Measurements from ENCODE around the gene IQSEC3.
"Not testable (repeated sequence)": the region's sequence is repeated elsewhere in the genome, so short reads cannot be mapped to it uniquely, and the experiment has no call there.

The IQSEC3 gene

DNA sequence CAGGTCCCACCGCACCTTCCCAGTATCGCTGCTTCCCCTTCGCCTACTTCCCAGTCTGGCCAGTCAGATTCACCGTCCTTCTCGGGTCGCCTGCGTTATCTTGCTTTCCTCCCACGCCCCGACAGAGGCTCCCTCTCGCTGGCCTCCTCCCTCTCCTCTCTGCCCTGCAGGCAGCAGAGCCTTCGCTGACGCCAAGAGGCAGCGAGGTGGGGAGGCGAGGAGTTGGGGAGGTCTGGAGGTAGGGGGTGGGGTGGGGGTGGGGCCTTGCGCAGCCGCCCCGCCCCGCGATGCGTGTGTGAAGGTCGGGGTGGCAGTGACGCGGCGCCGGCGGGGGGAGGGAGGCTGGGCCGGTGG lies at the start of gene IQSEC3:
IQSEC3 (plus strand) TSS at position 340 of the 354 bp plus-strand sequence. CDS start 116 bp downstream, outside the sequence.
- not testable (repeated sequence) for DNase-seq

DNA sequence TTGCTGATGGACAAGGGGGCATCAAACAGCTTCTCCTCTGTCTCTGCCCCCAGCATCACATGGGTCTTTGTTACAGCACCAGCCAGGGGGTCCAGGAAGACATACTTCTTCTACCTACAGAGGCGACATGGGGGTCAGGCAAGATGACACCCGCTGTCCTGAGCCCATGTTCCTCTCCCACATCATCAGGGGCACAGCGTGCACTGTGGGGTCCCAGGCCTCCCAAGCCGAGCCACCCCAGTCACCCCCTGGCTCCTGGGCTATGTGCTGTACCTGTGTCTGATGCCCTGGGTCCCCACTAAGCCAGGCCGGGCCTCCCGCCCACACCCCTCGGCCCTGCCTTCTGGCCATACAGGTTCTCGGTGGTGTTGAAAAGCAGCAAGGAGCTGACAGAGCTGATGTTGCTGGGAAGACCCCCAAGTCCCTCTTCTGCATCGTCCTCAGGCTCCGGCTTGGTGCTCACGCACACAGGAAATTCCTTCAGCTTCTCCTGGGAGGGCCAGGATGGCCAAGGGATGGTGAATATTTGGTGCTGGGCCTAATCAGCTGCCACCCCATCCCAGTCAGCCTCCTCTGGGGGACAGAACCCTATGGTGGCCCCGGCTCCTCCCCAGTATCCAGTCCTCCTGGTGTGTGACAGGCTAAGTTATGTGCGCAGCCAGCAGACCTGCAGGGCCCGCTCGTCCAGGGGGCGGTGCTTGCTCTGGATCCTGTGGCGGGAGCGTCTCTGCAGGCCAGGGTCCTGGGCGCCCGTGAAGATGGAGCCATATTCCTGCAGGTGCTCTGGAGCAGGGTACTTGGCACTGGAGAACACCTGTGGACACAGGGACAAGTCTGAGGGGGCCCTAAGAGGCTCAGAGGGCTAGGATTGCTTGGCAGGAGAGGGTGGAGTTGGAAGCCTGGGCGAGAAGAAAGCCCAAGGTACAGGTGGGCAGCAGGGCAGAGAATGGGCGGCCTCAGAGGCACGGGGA lies 48.9 kb upstream of the IQSEC3 start:
- DNase-seq, result not testable (repeated sequence)

DNA sequence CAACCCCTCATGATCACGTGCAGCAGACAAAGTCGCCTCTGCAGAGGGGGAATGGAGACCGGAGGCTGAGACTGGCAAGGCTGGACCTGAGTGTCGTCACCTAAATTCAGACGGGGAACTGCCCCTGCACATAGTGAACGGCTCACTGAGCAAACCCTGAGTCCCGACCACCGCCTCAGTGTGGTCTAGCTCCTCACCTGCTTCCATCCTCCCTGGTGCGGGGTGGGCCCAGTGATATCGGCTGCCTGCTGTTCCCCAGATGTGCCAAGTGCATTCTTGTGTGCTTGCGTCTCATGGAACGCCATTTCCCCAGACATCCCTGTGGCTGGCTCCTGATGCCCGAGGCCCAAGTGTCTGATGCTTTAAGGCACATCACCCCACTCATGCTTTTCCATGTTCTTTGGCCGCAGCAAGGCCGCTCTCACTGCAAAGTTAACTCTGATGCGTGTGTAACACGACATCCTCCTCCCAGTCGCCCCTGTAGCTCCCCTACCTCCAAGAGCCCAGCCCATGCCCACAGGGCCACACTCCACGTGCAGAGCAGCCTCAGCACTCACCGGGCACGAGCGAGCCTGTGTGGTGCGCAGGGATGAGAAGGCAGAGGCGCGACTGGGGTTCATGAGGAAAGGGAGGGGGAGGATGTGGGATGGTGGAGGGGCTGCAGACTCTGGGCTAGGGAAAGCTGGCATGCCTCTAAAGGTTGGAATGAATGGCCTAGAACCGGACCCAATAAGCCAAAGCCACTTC lies 47.6 kb upstream of the IQSEC3 start:
- DNase-seq, result not testable (repeated sequence)

DNA sequence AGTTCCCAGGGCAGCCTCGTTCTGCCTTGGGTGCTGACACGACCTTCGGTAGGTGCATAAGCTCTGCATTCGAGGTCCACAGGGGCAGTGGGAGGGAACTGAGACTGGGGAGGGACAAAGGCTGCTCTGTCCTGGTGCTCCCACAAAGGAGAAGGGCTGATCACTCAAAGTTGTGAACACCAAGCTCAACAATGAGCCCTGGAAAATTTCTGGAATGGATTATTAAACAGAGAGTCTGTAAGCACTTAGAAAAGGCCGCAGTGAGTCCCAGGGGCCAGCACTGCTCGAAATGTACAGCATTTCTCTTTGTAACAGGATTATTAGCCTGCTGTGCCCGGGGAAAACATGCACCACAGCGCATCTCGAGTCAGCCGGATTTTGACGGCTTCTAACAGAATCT lies 46.7 kb upstream of the IQSEC3 start:
- not testable (repeated sequence) for DNase-seq

DNA sequence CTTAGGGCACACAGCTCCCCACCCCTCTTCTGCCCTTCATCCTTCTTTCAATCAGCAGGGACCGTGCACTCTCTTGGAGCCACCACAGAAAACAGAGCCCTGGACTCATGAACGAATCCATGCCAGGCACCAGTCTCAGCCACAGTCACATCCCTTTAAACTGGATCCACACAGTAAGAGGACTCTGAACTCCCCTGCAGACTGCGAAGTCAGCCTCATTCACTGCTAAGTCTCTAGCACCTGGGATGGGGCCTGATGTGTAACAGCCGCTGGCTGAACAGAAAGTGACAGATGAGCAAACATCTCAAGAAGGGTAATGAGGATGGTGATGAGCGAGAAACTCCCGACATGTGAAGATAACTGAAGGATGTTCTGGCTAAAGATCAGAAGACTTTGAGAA lies 45.8 kb upstream of the IQSEC3 start:
- DNase-seq, result no peak

DNA sequence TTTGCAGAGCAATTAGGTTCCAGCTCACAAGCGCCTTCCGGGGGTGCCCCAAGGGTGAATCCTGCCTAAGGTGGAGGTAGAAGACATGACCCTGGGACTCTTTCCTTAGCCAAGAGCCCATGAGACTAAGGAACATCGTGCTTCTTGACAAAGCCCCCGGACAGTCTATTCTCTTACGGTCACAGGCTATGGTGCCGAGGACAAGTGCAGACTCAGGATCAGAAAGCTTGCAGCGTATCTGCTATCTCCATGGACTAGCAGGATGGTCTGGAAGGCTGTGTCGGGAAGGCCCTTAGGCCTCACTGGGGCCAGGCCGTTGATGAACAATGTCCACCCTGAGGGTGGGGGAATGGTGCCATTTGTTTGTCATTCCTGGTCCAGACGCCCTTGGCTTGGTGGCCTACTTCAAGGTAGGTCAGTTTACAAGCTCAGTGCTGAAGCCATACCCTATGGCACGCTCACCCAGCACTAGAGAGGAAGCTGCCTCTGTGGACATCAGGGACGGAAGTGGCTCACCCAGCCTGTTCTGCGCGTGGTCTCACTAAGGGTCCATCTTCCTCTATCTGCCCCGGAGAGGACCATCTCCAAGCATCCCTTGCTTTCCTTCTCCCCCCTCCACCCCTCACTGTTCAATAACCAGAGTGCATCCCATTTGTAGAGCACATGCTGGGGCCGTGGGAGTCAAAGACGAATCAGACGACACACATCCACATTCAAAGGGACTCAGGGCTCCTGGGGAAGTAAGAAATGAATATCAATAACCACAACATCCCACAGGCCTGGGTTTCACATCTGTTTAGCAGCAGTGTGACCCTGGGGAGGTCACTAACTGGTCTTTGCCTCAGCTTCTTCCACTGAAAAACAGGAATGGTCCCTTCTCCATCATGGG lies 45.0 kb upstream of the IQSEC3 start:
- DNase-seq, result no peak

DNA sequence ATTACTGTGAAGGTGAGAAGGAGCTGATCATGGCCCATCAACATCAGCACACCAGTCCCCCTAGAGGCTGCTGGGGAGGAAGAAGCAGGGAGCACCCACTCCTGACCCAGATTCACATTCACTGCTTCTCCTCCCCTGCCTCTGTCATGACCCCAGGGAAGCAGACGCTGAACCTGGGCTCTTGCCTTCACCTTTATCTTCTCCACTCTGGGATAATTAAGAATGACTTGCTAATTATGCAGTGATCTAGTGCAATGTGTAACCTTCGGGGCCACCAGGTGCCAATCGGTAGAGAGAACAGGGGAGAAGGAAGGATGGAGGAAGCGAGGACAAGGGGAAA lies 44.4 kb upstream of the IQSEC3 start:
- no peak for DNase-seq

DNA sequence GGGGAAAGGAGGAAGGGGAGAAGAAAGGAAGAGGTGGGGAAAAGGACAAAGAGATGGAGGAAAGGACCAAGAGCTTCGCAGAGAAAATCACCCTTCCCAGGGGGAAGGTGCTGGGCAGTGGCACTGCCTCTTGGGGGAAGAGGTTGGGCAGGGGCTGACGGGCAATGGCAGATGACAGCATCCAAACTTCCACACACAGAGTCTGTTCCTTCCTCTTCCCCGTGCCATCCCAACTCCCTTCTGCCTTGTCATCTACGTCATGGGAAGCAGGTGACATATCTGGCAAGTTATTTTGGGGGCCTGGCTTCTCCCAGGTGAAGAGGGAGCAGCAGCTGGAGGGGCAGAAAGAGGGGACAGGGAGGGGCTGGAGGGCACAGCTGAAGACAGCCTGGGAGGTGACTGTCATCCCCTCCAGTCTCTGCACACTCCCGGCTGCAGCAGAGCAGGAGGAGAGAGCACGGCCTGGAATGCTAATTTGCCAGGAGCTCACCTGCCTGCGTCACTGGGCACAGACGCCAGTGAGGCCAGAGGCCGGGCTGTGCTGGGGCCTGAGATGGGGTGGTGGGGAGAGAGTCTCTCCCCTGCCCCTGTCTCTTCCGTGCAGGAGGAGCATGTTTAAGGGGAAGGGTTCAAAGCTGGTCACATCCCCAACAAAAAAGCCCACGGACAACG lies 43.9 kb upstream of the IQSEC3 start:
- DNase-seq, result no peak

DNA sequence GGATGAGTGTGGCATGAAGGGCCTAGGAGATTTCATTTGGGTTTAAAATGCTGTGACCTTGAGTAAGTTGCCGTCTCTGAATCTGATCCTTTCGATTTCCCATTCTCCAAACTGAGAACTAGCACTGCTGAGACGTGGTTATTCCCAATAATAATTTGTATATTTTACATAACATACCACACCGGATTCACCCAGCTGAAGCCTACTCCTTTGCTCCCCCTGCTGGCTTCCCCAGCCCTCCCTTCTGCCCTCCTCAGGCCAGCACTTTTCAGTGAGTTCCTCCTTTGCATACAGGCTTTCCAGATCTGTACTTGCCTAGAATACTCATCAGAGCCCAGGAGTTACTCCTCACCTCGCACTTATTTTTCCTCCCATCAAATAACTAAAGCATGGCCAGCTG lies 38.7 kb upstream of the IQSEC3 start:
- not testable (repeated sequence) for DNase-seq

DNA sequence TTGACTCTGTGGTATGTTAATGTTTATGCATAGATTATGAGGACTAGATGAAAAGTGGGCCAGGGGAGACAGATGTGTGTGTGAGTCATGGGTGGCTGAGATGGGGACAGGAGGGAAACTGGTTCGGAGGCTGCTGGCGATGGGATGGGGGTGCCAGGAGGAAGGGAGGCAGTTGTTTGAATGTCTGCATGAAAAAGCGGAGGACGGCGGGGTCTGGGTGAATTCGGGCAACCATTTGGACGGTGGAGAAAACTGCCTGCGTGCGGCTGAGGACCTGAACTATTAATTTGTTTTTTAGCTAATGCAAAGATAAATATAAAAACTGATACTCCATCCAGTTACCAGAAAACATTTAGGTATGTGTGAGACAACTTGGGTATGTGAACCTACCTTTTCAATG lies 27.8 kb upstream of the IQSEC3 start:
- not testable (repeated sequence) for DNase-seq

DNA sequence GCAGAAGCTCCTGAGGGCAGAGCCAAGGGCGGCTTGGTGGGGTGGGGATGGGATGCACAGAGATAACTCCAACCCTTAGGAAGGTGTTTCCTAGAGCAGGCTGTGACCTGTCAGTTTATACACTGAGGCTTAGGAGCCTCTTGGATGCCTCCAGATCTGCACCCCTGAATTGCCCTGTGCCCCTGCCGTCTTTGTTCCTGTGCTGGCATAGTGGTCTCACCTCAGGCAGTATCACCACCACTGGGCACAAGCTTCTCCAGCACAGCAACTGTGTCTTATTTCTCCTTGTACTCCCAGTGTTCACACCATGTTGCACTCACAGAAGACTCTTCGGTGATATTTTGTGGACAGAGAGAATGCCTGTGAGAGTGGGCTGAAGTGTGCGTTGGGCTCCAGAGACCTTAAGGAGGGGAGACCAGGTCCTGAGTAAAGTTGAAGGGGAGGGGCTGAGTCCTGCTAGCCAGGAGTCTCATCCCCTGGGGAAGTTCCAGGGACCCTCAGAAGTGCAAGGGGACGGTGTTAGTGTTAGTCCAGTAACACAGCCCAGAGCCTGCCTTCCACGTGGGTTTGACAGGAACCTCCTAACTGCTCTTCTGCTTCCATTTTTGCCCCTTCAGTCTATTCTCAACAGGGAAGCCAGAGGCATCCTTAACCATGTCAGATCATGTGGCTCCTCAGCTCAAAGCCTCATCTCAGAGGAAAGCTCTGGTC lies 26.9 kb upstream of the IQSEC3 start:
- DNase-seq, result not testable (repeated sequence)

DNA sequence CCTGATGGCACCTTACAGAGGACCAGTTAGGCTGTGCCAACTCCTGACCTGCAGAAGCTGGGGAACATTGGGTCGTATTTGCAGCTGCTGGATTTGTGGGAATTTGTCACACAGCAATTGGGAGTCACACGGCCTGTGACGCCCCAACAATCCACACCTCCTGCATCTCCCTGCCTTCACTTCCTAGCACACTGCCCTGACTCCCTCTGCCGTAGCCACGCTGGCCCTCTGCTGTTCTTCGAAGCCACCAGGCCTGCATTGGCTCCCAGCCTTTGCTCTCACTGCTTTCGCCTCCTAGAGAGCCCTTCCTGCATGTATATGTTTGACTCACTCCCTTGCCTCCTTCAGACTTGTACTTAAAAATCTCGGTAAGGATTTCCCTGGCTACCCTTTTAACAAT lies 22.2 kb upstream of the IQSEC3 start:
- DNase-seq, result not testable (repeated sequence)

DNA sequence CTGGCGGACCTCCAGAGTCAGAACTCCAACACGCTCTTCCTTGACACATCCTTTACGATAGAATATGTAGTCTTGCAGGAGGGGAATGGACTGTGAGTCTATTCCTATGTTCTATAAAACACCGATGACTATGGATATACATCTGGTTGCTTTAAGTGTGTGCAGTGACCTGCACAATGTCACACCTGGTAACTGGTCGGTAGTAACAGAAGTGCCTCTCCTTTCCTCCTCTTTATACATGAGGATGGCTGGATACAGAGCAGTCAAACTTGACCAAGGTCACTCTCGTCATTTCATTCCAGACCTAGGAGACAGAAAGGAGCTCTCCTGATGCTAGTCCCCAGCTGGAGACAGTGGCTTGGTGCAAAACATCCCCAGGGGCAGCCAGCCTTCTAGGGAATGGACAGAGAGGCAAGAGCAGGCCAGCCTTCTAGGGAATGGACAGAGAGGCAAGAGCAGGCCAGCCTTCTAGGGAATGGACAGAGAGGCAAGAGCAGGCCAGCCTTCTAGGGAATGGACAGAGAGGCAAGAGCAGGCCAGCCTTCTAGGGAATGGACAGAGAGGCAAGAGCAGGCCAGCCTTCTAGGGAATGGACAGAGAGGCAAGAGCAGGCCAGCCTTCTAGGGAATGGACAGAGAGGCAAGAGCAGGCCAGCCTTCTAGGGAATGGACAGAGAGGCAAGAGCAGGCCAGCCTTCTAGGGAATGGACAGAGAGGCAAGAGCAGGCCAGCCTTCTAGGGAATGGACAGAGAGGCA lies 21.2 kb upstream of the IQSEC3 start:
- DNase-seq, result not testable (repeated sequence)

DNA sequence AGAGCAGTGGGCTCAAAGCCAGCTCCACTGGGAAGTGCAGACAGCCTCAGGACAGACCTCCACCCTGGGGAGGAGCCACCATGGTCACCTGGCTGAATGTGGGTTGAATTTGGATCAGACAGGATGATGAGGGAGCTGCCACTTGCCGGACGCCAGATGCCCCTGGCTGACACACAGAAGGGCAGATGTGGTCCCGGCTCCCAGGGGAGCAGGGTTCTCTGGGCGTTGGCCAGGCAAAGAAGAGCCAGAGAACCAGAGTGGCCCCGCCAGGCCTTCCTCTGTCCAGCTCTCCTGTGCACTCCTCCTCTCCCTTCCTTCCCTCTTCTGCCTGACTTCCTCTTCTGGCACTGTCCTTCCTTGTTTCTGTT lies 20.6 kb upstream of the IQSEC3 start:
- not testable (repeated sequence) for DNase-seq

DNA sequence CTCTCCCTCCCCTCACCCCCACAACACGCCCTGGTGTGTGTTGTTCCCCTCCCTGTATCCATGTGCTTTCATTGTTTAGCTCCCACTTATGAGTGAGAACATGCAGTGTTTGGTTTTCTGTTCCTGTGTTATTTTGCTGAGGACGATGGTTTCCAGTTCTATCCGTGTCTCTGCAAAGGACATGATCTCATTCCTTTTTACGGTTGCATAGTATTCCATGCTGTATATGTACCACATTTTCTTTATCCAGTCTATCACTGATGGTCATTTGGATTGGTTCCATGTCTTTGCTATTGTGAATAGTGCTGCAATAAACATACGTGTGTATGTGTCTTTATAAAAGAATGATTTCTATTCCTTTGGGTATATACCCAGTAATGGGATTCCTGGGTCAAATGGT lies 20.0 kb upstream of the IQSEC3 start:
- DNase-seq, result not testable (repeated sequence)

DNA sequence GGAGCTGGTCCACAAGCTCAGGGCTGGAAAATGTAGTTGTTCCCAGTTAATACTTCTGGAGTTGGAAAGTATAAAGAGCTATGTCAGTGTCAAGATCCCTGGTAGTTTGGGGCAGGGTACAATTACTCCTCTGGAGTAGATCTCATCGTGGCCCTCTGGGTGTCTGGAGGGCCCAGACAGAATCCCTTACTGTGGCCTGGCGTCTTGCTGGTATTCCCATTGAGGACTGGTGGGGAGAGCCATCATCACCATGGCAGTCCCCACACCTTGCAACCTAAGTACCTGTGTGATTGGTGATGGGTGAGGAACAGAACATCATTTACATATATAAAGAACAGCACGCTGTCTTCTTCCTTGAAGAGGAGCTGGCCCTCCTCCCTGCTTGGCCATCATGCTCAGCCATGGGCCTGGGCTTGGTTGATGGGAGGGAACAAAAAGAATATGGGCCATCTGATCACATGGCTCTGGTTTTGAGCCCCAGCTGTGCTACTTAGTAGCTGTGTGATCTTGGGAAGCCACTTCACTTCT lies 18.8 kb upstream of the IQSEC3 start:
- not testable (repeated sequence) for DNase-seq

DNA sequence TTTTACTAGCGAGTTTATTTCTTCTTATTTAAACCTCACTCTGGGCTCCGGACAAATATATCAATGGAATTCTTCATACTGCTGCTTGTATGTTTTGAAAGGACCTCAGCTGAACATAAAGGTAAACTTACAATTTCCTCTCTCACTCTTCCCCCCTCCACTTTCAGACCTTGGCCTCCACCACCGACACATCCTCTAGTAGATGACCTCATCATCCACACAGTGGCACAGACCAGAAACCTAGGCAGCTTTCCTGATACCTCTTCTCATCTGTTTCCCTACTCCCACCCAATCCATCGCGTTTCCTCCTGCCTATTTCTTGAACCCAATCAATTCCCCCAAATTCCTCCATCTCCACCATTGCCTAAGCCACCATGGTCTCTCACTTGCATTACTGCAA lies 17.4 kb upstream of the IQSEC3 start:
- not testable (repeated sequence) for DNase-seq

DNA sequence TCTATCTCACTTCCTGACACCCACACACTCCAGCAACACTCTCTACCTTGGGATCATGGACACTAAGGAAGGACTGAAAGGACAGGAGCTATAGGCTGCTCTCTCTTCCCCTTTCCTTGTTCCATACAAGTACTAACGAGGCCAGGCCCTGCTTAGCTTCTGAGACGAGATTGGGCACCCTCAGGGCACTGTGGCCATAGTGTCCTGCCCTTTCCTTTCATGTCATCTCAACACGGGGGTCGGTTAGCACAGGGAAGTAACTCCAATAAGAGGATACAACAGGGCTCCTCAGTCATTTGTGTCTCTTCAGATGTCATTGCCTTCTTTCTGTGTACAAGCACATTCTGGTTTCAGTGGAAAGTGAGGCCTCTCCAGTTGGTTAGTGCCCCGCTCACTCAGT lies 15.5 kb upstream of the IQSEC3 start:
- not testable (repeated sequence) for DNase-seq

DNA sequence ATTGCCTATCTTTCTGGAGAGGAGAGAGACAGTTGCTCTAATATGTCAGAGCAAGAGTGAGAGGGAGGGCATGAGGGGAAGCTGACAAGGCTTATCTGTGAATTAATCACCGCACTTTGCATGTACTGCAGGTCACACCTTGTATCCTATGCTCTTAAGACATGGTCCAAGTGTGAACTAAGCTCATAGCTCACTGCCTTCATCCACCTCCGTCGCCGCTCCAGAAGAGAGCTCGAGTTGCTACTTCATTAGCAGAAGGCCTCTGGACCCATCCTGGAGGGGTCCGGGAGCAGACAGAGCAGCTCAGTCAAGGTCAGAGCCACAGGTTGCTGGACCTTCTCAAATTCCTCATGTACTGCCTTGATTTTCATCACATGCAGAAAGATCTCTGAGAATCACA lies 14.6 kb upstream of the IQSEC3 start:
- DNase-seq, result not testable (repeated sequence)

DNA sequence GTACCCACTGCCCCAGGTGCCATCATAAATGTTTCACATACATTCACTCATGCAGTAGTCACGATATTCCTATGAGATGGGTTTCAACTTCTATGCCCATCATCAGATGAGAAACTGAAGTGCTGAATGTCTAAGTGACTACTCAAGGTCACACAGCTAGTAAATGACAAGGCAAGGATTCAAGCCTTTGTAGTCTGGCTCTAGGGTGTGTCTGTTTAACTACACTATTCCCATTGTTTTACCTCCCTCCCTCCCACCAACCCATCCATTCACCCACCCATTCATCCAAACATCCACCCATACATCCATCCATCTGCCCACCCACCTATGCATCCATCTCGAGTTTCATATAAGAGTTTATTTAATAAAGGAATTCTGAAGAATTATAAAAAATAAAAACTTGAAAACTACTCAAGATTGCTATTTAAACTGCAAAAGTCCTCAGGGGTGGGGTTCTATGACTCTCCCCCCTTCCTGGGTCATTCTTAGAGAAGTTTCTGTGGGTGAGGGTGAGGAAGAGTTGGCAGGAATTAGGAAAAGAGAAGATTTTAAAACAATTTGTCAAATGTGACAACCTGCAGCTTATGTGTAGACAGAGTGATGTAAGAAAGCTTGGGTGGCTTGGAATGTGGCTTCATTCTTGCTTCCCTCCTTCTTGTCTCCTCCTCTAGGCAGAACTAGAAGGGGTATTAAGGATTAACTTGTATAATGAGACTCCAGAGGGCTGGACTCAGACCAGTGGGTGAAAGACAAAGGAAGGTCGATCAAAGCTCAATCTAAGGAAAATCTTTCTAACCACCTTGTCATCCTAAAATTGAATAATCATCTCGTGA lies 13.4 kb upstream of the IQSEC3 start:
- DNase-seq, result not testable (repeated sequence)

Data from DMS79 treated with DMSO at 0.1 percent for 48 hours (cell line).